HepG2 (cell line): ENCODE results near the gene RBCK1. TPM values are rescaled to one million over a fixed set of nuclear protein-coding genes. Genes with fewer than 3 reads are reported as not detected.

Experiments used
- ATAC-seq: fragments of 200-7000 bp; cut with Tn5 transposase; 3 replicates; pipeline ENCODE4 v1.9.1; 2020; ENCODE audit warnings: mild to moderate bottlenecking, moderate library complexity
- BruUV-seq: library from RNA; stranded (reverse); fragments of 400-500 nt; replicated peaks from 2 replicates; lab custom pipeline; 2021; lab: Mats Ljungman, UMichigan
- CTCF ChIA-PET: fragments of 300-600 bp; formaldehyde crosslinking; extraction: SDS; loops from one replicate; lab custom pipeline; 2021; ENCODE audit warnings: low total read pairs, inconsistent platforms, low intra/inter-chr PET ratio; lab: Yijun Ruan, JAX
- POLR2A ChIA-PET: fragments of 350-600 bp; sonication (Branson Sonifier 250); formaldehyde crosslinking; loops from one replicate; lab custom pipeline; 2020; ENCODE audit warnings: antibody characterized with exemption, inconsistent platforms; lab: Yijun Ruan, JAX
- DNase-seq: peaks from one replicate; pipeline ENCODE4 v3.0.0-alpha.2; 2015; ENCODE audit warnings: low spot score
- FAIRE-seq: peaks from 3 replicates; lab custom pipeline; 2011; peaks lifted over from hg19 to GRCh38; lab: Jason Lieb, UNC
- H2AFZ ChIP-seq: one replicate; pipeline ENCODE4 v1.6.1; 2011; ENCODE audit warnings: low read length, inconsistent platforms
- H3K27ac ChIP-seq: fragments of 300-600 bp; 3 replicates; pipeline ENCODE4 v1.8.0; 2011; ENCODE audit warnings: mixed run types, mild to moderate bottlenecking, mixed read lengths, low read length, inconsistent platforms; ENCODE audit not compliant: insufficient read depth; ENCODE audit errors: extremely low read length
- H3K27me3 ChIP-seq, 2 experiments: fragments of 200-600 bp in 1 of 2; 2 replicates in 1 of 2; 3 replicates in 1 of 2; pipeline versions ENCODE4 v1.6.0 to v1.8.0; 2011; ENCODE audit warnings: low read length in 2 of 2, mild to moderate bottlenecking in 2 of 2, moderate library complexity in 2 of 2, inconsistent platforms in 1 of 2; ENCODE audit not compliant: insufficient read depth in 2 of 2, control insufficient read depth in 1 of 2
- H3K36me3 ChIP-seq, 2 experiments: fragments of 200-600 bp in 1 of 2; replicated peaks in 1 of 2; 2 replicates in 1 of 2; 3 replicates in 1 of 2; pipeline versions ENCODE4 v1.5.1 to v1.8.0; 2011; ENCODE audit warnings: low read length in 2 of 2, inconsistent platforms in 1 of 2; ENCODE audit not compliant: insufficient read depth in 2 of 2, control insufficient read depth in 1 of 2
- H3K4me1 ChIP-seq: 2 replicates; pipeline ENCODE4 v1.5.1; 2012; ENCODE audit warnings: low read length, inconsistent platforms; ENCODE audit not compliant: insufficient read depth
- H3K4me2 ChIP-seq: 2 replicates; pipeline ENCODE4 v1.6.0; 2011; ENCODE audit warnings: low read depth, low read length, inconsistent platforms
- H3K4me3 ChIP-seq, 3 experiments: fragments of 200-600 bp in 1 of 3; sonication (generic), shearing (Covaris generic) in 1 of 3; replicated peaks in 1 of 3; 2 replicates each; pipeline ENCODE4 v1.5.1; 2011 to 2016; ENCODE audit warnings: low read length in 3 of 3, inconsistent platforms in 2 of 3, low read depth in 2 of 3, mild to moderate bottlenecking in 2 of 3, control low read depth in 1 of 3, mixed read lengths in 1 of 3; ENCODE audit not compliant: insufficient read depth in 1 of 3
- H3K79me2 ChIP-seq: one replicate; pipeline ENCODE4 v1.6.1; 2011; ENCODE audit warnings: low read length, inconsistent platforms; ENCODE audit not compliant: insufficient read depth
- H3K9ac ChIP-seq: 2 replicates; pipeline ENCODE4 v1.6.0; 2011; ENCODE audit warnings: mild to moderate bottlenecking, low read depth, low read length, inconsistent platforms; ENCODE audit not compliant: insufficient read depth
- H3K9me3 ChIP-seq: 2 replicates; pipeline ENCODE4 v1.5.1; 2012; ENCODE audit warnings: mild to moderate bottlenecking, low read length
- H4K20me1 ChIP-seq: 2 replicates; pipeline ENCODE4 v1.6.0; 2011; ENCODE audit warnings: inconsistent platforms, mild to moderate bottlenecking, low read length, moderate library complexity; ENCODE audit not compliant: insufficient read depth
- ERF ChIP-seq: IDR thresholded peaks from 2 replicates; pipeline ENCODE4 v1.6.1; 2018; ENCODE audit warnings: missing biosample characterization, missing genetic modification reagents
- GATA4 ChIP-seq: sonication (generic); IDR thresholded peaks from 2 replicates; pipeline ENCODE4 v1.6.1; 2016; ENCODE audit warnings: antibody characterized with exemption, low read depth, borderline replicate concordance
- MTA1 ChIP-seq: sonication (generic); formaldehyde crosslinking; IDR thresholded peaks from 2 replicates; pipeline ENCODE4 v1.4.0; 2020; ENCODE audit warnings: missing genetic modification reagents, mild to moderate bottlenecking, borderline replicate concordance
- RBM22 ChIP-seq: fragments of 200-400 bp; formaldehyde crosslinking; optimal IDR thresholded peaks from 2 replicates; pipeline ENCODE3; 2017; ENCODE audit warnings: mild to moderate bottlenecking, low read length, moderate library complexity
- WGBS: methylation state at CpG from one replicate; pipeline ENCODE4 v1.1.6; 2017; ENCODE audit warnings: low lambda C conversion rate; 5-methylcytosine and 5-hydroxymethylcytosine counted together
- in situ Hi-C: cut with HindIII; loops from 2 replicates; pipeline ENCODE4 v1.10.0; 2017; ENCODE audit warnings: low pct_unique_long_range_greater_than_20kb; ENCODE audit not compliant: extremely low pct_ligation_motif_present
- intact Hi-C: fragments of 100-400 bp; cut with micrococcal nuclease; formaldehyde crosslinking; loops from one replicate; pipeline ENCODE4 v1.10.0; 2022; ENCODE audit not compliant: unreplicated experiment
- polyA plus RNA-seq, 8 experiments: library from polyadenylated mRNA; depleted of rRNA in 3 of 8; stranded (reverse) in 7 of 8; unstranded in 1 of 8; fragments of >200 nt; fragmentation: Illumina TruSeq in 4 of 8; extraction: Trizol in 4 of 8; gene quantifications; 2 replicates each; pipeline versions ENCODE4 v1.2.1 to v1.2.3, GENCODE V29; 2011 to 2016; ENCODE audit warnings: low read depth in 4 of 8, missing spikeins in 1 of 8, mixed read lengths in 1 of 8; ENCODE audit not compliant: insufficient read depth in 1 of 8
- total RNA-seq, 5 experiments: library from RNA; depleted of rRNA; stranded (reverse); fragments of >200 nt; fragmentation: Illumina TruSeq; extraction: Trizol; gene quantifications; 2 replicates each; pipeline ENCODE4 v1.2.3, GENCODE V29; 2016; ENCODE audit warnings: low read depth in 1 of 5
- TF ChIP-seq, protein P1 (sequence below): sonication (generic); formaldehyde crosslinking; conservative IDR thresholded peaks from 2 replicates; pipeline ENCODE4 v1.5.0; 2020; ENCODE audit warnings: missing genetic modification reagents
- TF ChIP-seq, protein P2 (sequence below): sonication (generic); formaldehyde crosslinking; IDR thresholded peaks from 2 replicates; pipeline ENCODE4 v1.8.0; 2022; ENCODE audit warnings: mild to moderate bottlenecking, missing genetic modification reagents

The RBCK1 gene
- total and polyA plus RNA-seq, 2 of the 13 experiments (the other 11 are each of a cell fraction or from before 2014, with no cell fraction given): 149 to 215 TPM

DNA sequence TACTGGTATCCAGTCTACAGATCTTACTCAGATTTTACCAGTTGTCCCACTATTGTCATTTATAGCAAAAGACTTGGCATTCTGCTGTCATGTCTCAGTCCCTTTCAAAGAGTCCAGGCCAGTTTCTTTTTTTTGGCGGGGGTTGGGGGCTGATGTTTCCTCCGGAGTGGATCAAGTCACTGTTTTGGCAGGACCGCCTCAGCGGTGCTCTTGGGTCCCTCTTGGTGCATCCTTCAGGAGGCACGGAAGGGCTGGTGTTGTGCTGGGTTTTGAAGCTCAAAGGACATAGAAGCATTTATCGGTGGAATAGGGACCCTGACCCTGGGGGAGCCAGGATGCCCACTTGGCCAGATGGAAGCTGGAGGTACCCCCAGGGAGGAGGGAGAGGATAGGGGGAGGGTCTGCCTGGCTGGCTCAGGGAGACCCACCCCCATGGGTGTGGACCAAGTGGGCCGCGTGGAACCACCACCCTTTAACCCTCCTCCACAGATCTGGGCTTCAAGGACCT is 10.8 kb downstream of the RBCK1 start:
- WGBS: 97% methylated on average over 8 of the region's 8 CpGs
- H3K4me3 ChIP-seq: no peak overlapping the region
- no peak overlapping the region for H2AFZ ChIP-seq
- peaks cover 51 to 80% of the 10 kb centered on the region in 2 experiments for H3K36me3 ChIP-seq
- BruUV-seq: no TSS peak
- DNase-seq (no peak), FAIRE-seq (no peak), ATAC-seq (no peak)
- H3K9me3 ChIP-seq: no peaks in the 10 kb centered on the region
- TF ChIP-seq RBM22: peak; percentile 77
- no peak for TF ChIP-seq GATA4
- TF ChIP-seq, protein P1, sequence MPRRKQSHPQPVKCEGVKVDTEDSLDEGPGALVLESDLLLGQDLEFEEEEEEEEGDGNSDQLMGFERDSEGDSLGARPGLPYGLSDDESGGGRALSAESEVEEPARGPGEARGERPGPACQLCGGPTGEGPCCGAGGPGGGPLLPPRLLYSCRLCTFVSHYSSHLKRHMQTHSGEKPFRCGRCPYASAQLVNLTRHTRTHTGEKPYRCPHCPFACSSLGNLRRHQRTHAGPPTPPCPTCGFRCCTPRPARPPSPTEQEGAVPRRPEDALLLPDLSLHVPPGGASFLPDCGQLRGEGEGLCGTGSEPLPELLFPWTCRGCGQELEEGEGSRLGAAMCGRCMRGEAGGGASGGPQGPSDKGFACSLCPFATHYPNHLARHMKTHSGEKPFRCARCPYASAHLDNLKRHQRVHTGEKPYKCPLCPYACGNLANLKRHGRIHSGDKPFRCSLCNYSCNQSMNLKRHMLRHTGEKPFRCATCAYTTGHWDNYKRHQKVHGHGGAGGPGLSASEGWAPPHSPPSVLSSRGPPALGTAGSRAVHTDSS (CRISPR knock-in tag): no peak
- TF ChIP-seq, protein P2, sequence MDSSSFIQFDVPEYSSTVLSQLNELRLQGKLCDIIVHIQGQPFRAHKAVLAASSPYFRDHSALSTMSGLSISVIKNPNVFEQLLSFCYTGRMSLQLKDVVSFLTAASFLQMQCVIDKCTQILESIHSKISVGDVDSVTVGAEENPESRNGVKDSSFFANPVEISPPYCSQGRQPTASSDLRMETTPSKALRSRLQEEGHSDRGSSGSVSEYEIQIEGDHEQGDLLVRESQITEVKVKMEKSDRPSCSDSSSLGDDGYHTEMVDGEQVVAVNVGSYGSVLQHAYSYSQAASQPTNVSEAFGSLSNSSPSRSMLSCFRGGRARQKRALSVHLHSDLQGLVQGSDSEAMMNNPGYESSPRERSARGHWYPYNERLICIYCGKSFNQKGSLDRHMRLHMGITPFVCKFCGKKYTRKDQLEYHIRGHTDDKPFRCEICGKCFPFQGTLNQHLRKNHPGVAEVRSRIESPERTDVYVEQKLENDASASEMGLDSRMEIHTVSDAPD: no peak
- TF ChIP-seq MTA1 (CRISPR knock-in tag): no peak
- no peak for TF ChIP-seq ERF (CRISPR knock-in tag)
- ChIA-PET POLR2A (interaction anchor here (1.4 kb wide), 1 partner anchor 9 kb away, joined by 3 read pairs; no protein-coding TSS in a partner anchor), CTCF (no interaction called here)
- peaks cover 20% of the 10 kb centered on the region for H3K79me2 ChIP-seq
- no peak overlapping the region for H3K4me2 ChIP-seq
- H3K27me3 ChIP-seq: no peaks in the 10 kb centered on the region
- H3K9ac ChIP-seq: no peak overlapping the region
- in situ Hi-C loops (no loop called here), intact Hi-C loops (no loop called here)
- no peak overlapping the region for H3K27ac ChIP-seq
- peaks cover 18% of the 10 kb centered on the region for H3K4me1 ChIP-seq
- H4K20me1 ChIP-seq: no peaks in the 10 kb centered on the region
